ENCODE measurements around the gene PER1.
"Not testable (repeated sequence)": the region's sequence is repeated elsewhere in the genome, so short reads cannot be mapped to it uniquely, and the experiment has no call there.

PER1 gene

GRCh38 chr17:8152112-8152775 lies at the start of gene PER1:
Gene PER1 (minus strand): TSS chr17:8152404. CDS start chr17:8150706, 1,698 bp downstream.
- DNase-seq (ENCODE audit: low spot score): peak; percentile 93

GRCh38 chr17:8192070-8192815 lies 40.0 kb upstream of the PER1 start:
- peak; percentile 77 for DNase-seq (ENCODE audit: low spot score)

GRCh38 chr17:8190506-8190905 lies 38.3 kb upstream of the PER1 start:
- DNase-seq (ENCODE audit: low spot score): no peak

- DNase-seq (ENCODE audit: low spot score): peak; percentile 84
Measured at GRCh38 chr17:8189711-8190477, 37.7 kb upstream of the PER1 start, which contains the start of gene BORCS6. Gene BORCS6 (minus strand): TSS chr17:8190180. CDS start chr17:8190140, 40 bp downstream.

GRCh38 chr17:8189041-8189710 lies 37.0 kb upstream of the PER1 start:
- DNase-seq (ENCODE audit: low spot score): no peak

- DNase-seq (ENCODE audit: low spot score): no peak
Measured at GRCh38 chr17:8188263-8188839, 36.1 kb upstream of the PER1 start.

GRCh38 chr17:8187517-8188262 lies 35.5 kb upstream of the PER1 start:
- peak; percentile 60 for DNase-seq (ENCODE audit: low spot score)

GRCh38 chr17:8186787-8187516 lies 34.7 kb upstream of the PER1 start:
- DNase-seq (ENCODE audit: low spot score): no peak

GRCh38 chr17:8186446-8186786 lies 34.2 kb upstream of the PER1 start:
- no peak for DNase-seq (ENCODE audit: low spot score)

GRCh38 chr17:8185582-8186445 lies 33.6 kb upstream of the PER1 start:
- DNase-seq (ENCODE audit: low spot score): peak; percentile 70

- DNase-seq (ENCODE audit: low spot score): no peak
Measured at GRCh38 chr17:8176998-8177731, 25.0 kb upstream of the PER1 start.

GRCh38 chr17:8176197-8176940 lies 24.2 kb upstream of the PER1 start, which contains the start of gene TMEM107:
Gene TMEM107 (minus strand): TSS chr17:8176380. CDS start chr17:8176286, 94 bp downstream.
- peak; percentile 84 for DNase-seq (ENCODE audit: low spot score)

- DNase-seq (ENCODE audit: low spot score): no peak
Measured at GRCh38 chr17:8175795-8176196, 23.6 kb upstream of the PER1 start.

- DNase-seq (ENCODE audit: low spot score): no peak
Measured at GRCh38 chr17:8173871-8174322, 21.7 kb upstream of the PER1 start.

GRCh38 chr17:8173056-8173870 lies 21.1 kb upstream of the PER1 start:
- peak; percentile 68 for DNase-seq (ENCODE audit: low spot score)

- not testable (repeated sequence) for DNase-seq (ENCODE audit: low spot score)
Measured at GRCh38 chr17:8170186-8170585, 18.0 kb upstream of the PER1 start.

- DNase-seq (ENCODE audit: low spot score): no peak
Measured at GRCh38 chr17:8167526-8167925, 15.3 kb upstream of the PER1 start.
